H4 (cell line): ENCODE data around the gene PPM1L. TPM values are rescaled to one million over a fixed set of nuclear protein-coding genes. Genes with fewer than 3 reads are reported as not detected.

ENCODE experiments used
- DNase-seq: peaks from one replicate; pipeline ENCODE4 v3.0.0-alpha.2; 2015; ENCODE audit warnings: low spot score
- total RNA-seq: library from RNA; depleted of rRNA; stranded (reverse); fragments of >200 nt; shearing (Covaris generic); gene quantifications from 2 replicates; pipeline ENCODE4 v1.2.3, GENCODE V29; 2014

The PPM1L gene
- total RNA-seq, 1 experiment from 2014 or later: 1.6 TPM

DNA sequence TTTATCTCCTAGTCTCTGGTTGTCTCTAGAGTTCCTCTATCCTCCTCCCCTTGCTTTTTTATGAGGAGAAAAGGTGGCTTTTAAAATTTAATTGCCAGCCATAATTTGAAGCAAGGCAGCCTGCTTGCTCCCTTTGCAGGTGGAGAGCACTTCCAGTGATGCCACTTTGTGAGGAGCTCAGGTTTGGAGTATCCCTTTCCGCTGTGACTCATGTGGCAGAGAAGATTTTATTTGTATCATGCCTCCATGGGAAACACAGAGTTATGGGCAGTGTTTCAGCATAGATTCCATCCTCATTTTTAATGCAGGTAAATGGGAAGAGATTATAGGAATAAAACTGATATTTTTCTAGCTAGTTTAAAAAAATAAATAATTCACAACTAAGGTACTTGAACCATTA, 7.0 kb downstream of the PPM1L start:
- DNase-seq: no peak

DNA sequence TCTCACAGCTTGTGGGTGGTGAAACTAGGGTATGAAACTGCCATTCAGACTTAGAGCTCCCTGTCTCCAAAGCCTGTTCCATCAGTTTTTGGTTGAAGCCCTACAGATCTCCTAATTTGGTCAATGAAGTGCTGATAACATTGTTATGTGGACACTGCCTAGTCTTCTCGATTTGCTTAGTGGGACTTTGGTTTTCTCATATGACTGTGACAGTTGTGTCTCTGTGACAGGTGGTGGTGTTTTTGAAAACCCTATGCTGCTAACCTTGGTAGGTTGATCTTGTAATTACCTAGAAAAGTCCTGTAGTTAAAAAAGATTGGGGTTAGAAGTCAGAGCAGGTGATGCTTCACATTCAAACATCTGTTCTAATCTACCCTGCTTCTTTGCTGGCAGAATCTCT, 9.2 kb downstream of the PPM1L start:
- DNase-seq: no peak

- no peak for DNase-seq
Measured at GRCh38 chr3:160768031-160768430, 12.0 kb downstream of the PPM1L start.

- no peak for DNase-seq
Measured at GRCh38 chr3:160768918-160769317, 12.9 kb downstream of the PPM1L start.

- DNase-seq: no peak
Measured at GRCh38 chr3:160771811-160772459, 15.9 kb downstream of the PPM1L start.

DNA sequence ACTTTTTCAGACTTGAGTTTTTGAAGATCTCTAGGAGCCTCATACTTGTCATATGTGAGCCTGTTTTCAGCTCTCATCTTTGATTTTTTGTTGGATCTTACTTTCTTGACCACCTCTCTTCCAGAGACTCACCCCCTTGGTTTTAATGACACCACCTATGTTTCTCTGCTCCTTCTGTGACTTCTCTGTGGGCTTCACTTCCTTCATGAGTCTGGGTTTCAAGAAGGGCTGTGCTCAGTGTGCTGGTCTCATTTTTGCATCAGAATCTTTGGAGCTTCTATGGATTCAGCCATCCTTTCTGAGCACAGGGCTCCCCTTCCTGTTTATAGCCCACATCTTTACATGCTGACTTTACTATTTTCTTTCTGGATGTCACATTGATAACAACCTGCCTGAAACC, 17.7 kb downstream of the PPM1L start:
- DNase-seq: no peak

DNA sequence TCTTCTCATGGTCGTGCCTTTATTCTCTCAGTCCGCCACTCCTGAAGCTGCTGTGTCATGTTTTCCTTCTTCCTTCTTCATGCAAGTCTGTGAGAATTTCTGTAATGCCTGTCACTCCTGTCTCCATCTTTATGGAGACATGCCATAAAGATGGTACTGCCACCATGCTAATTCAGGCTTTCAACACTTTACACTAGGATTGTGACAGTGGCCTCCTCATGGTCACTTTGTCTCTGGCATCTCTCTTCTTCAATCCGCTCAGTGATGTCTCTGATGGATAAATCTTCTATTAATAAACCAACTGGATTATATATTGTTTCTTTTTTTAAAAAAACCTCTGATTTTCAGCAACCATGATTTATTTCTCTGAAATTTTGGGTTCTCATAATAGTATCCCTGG, 18.1 kb downstream of the PPM1L start:
- DNase-seq: no peak

DNA sequence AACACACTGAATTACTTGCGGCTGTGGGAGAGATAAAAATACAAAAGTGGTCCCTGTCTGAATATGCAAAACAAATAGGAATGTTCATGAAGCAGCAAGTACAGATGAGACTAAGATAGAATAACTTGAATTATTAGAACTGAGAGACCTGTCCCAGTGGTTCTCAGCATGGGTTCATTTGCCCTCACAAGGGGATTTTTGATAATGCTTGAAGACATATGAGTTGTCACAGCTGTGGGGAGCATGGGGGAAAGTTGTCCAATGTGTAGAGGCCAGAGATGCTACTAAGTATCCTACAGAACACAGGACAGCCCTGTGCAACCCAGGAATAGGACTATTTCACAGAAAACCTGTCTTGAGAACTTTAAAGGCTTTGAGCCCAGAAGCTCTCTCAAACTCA, 22.4 kb downstream of the PPM1L start:
- DNase-seq: no peak

GRCh38 chr3:160779040-160779439, 23.0 kb downstream of the PPM1L start:
- DNase-seq: no peak

DNA sequence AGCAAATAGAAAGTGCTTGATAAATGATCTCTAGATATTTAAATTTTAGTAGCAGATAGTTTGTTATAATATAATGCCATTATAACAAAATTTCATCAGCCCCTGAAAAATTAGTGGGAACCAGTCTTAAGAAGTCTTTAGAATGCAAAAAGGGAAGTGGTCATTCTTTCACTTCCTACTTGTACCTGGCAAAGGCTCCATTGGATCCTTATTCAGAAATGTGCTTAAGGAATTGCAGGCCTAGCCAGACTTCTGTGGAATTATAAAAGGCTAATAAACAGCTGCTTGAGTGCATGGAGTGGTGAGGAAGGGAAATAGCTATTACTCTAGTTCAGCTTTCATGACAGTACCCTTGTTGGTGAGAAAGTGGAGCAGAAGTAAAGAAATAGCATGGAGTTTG, 24.2 kb downstream of the PPM1L start:
- no peak for DNase-seq

DNA sequence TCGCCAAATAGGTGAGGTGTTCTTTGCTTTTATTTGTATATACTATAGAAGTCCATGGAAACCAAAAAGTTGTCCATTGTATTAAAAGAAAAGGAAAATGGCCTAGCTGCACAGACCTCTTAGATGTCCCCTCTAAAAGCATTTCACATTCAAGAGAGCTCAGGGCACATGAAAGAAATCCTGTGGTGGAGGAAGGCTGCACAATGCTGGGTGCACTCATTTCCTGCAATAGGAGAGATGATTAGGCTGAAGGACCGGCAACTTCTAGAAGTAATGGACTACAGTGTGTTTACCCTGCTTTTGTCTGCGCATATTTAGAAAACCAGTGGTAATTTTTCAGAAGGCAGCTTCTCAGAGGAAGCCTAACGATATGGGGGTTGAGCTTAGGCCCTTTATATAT, 25.4 kb downstream of the PPM1L start:
- no peak for DNase-seq

DNA sequence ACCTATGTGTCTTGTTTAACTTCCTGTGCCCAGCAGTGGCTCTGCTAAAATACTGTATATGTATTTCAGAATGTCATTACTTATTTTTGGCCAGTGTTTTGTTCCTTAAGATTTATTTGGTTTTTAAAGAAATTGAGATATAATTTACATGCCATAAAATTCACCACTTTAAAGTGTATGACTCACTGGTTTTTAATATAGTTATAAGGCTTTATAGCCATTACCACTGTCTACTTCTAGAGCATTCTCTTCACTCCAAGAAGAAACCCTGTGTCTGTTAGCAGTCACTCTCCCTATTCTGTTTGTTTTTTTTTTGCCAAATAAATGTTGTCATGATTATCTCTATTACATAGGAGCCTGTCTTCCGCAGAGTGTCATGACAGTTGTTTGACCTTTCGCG, 25.8 kb downstream of the PPM1L start:
- no peak for DNase-seq

DNA sequence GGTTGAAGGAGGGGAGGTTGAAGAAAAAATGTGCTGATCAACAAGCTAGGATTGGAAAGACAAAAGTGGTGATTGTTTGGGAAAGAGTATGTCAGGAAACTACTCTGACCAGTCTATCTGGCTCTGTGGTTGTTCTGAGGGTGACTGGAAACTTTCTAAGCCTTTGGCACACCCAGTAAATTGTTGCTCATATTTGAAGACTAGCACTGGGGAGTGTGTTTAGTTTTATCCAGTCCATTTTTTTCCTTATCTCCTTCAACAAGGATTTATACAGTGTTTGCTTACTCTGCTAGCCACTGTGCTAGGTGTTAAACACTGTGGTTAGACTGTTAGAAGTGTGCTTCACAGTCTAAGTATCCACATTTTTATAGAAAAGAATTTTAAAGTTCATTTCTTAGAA, 28.8 kb downstream of the PPM1L start:
- peak; percentile 51 for DNase-seq

DNA sequence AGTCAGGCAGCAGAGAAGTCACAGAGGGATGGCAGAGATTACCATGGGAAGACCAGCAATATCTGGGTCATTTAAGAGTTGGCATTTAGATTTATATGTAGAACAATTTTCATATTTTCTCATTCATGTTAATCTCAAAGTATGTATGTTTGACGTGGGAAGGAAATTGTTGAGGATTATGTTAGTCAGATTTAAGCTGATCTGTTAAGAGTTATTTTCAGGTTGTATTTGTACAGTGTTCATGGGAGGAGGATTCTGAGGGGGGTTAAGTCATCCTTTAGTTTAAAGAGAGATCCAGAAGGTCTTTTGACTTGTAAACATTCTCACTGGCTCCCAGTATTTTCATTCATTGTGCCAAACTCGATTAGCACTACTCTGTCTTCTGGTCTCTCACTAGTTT, 34.7 kb downstream of the PPM1L start:
- DNase-seq: no peak

DNA sequence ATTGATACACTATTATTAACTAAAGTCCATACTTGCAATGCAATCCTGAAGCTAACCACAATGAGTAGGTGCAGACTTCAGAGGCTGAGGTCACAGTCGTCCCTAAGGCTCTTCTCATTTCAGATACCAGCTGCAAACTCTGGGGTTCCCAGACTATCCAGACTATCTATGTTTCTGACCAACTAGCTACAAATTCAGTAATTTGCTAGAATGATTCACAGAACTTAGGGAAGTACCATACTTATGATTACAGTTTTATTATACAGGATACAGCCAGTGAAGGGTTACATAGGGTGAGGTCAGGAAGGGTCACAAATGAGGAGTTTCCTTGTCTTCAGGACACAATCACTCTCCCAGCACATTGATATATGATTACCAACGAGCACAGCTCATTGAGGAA, 36.5 kb downstream of the PPM1L start:
- no peak for DNase-seq

GRCh38 chr3:160793722-160794252, 37.8 kb downstream of the PPM1L start:
- no peak for DNase-seq

DNA sequence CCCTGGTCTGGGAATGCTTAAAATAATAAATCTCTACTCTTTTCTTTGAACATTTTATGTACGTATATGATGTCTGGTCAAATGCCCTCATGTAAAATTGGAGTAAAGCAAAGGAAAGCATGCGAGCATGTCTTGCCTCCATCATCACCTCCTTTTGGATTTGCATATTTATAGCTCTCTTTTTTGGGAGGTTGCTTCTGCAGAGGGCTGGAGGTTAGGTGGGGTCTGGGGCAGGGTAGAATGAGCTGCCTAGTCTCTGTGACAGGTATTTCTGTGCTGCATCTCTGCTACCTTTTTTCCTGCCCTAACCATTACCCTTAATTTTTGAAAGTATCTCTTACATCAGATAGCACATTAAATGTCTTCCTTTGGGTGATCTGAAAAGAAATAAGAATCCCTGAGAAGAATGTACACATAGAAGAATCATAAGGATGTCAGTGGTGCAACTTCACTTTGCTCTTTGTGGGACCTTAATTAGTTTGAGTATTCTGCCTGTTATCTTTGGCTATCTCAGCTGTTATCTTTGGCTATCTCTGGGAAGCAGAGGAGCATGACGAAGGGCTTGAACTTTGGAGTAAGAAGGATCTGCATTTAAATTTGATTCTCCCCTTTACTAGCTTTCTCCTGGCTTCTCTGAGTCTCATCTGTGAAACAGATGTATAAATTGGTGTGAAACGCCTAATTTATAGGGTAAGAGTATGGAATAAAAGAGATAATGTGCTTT, 40.2 kb downstream of the PPM1L start:
- no peak for DNase-seq

DNA sequence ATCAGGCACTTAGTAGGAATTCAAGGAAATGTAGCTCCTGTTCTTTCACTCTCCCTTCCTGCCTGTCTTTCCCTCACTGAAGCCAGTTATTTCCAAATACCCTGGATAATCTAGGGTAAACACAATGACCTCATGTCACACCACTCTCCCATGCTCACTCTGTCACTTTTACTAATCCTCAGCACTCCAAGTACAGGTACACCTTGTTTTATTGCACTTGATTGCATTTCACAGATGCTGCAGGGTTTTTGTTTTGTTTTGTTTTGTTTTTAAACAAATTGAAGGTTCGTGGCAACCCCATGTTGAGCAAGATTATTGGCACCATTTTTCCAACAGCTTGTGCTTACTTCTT, 40.8 kb downstream of the PPM1L start:
- peak; percentile 18 for DNase-seq

GRCh38 chr3:160797356-160797755, 41.3 kb downstream of the PPM1L start:
- DNase-seq: no peak

- DNase-seq: peak; percentile 44
Measured at GRCh38 chr3:160801386-160802118, 45.5 kb downstream of the PPM1L start.

GRCh38 chr3:160804762-160805161, 48.7 kb downstream of the PPM1L start:
- DNase-seq: peak; percentile 53

- no peak for DNase-seq
Measured at GRCh38 chr3:160806094-160806493, 50.1 kb downstream of the PPM1L start.

DNA sequence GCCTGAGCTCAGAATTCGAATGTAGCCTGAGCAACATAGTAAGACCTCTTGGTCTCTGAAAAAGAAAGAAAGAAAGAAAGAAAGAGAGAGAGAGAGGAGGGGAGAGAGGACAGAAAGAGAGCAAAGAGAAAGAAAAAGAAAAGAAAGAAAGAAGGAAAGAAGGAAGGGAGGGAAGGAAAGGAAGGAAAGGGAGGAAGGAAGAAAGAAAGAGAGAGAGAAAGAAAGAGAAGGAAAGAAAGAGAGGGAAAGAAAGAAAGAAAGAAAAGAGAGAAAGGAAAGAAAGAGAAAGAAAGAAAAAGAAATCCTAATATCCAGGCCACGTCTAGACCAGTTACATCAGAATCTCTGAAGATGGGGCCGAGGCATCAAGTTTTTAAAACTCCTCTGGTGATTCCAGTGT, 50.7 kb downstream of the PPM1L start:
- DNase-seq: no peak
